NCI-H128 (cell line): ENCODE results near the gene ZFX.
"Not testable (repeated sequence)": the region's sequence is repeated elsewhere in the genome, so short reads cannot be mapped to it uniquely, and the experiment has no call there.

Experiments
- DNase-seq: peaks from one replicate; lab custom pipeline; 2025; ENCODE audit not compliant: unreplicated experiment; lab: John Stamatoyannopoulos, UW

The ZFX gene

DNA sequence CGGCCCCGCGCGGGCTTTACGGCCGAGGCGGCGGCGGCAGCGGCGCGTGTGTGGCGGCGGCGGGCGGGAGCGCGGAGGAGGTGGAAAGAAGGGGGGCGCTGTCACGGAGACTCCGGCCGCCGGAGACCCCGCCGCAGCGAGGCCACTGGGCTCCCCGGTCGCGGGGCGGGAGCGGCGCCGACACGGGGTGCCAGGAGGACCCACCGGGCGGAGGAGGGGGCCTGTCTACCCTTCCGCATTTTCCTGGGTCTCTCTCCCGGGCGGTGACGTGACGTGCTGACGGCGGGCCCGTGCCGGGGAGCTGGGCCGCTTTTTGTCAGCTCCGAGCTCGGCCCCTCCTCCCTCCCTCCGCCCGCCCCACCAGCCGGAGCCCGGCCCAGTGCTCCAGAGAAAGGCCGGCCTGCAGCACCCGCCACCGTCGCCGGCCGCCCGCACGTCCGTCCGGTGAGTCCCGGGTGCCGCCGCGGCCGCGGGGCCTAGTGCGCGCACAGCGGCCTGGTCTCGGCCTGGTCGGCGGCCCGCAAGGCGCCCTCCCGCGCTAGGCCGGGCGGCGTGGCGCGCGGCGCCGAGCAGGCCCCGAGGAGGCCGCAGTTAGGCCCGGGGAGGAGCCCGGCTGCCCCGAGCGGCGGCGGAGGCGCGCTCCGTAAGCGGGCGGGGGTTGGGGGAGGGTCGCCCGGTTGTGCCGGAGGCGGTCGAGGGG is at the start of gene ZFX:
Gene ZFX (plus strand): TSS at position 379 of the 700 bp plus-strand sequence. CDS start 23,014 bp downstream, outside the sequence.
- DNase-seq, result no peak

DNA sequence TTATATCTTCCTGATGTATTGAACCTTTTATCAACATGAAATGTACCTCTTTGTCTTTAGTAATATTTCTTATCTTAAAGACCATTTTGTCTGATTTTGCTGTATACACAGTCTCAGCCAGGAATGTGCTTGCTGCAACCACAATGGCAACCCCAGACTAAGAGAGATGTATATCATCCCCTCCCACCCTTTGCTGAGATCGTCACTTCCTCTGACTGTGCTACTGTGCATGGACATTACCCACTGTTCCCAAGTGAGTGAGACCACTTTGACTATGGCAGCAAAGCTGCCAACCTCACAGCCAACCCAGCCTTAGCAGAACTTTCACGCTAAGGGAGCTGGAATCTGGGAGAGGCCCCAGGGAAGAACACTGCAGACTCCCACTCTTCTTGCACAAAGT is 48.8 kb upstream of the ZFX start:
- no peak for DNase-seq

GRCh38 chrX:24110069-24110468 is 39.5 kb upstream of the ZFX start:
- DNase-seq, result no peak

GRCh38 chrX:24113181-24113580 is 36.3 kb upstream of the ZFX start:
- no peak for DNase-seq

- DNase-seq, result no peak
These were observed 32.3 kb upstream of the ZFX start for GRCh38 chrX:24117258-24117657.

GRCh38 chrX:24124244-24124799 is 25.2 kb upstream of the ZFX start:
- DNase-seq, result no peak

DNA sequence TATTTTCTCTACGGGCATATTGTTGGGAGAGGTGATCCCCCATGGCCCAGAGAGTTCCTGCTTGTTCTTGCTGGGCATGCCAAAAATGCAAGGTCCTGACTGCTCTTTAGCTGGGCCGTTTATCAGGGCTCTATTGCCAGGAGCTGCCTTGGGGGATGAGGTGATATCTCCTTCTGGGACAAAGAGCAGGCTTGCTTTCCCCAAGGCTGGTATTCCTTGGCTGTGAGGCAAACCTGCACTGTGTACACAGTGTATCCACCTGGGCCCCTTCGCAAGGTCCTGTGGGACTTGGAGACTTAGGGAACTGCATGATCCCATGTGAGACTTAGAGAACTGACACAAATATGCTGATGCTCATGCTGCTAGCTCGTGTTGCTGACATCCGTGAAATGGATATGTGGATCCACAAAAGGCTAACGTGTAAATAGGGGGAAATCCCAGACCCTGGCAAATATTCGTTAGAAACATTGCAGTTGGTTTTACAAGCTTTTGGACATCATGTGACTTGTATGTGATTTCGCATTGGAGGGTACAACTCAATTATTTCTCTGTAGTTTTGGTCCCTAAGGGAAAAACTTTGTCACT is 24.4 kb upstream of the ZFX start:
- no peak for DNase-seq

DNA sequence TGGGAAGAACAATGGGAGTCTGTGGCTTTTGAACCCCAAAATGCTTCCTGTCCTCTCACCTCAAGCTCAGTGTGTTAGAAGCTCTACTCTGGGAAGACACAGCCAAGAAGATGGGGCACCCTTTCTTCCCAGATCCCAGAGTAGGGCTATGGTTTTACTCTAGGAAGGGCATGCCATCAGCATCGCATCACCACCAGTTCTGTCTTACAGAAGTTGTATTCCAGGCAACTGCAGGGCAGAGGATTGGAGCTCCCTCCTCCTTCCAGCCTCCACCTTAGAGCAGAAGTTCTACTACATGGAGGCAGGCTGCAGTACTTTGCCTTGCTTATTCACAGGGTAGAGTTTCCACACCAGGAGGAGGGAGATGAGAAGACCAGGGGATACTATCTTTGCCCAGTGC is 18.1 kb upstream of the ZFX start:
- no peak for DNase-seq

GRCh38 chrX:24133312-24133711 is 16.2 kb upstream of the ZFX start:
- DNase-seq, result no peak

DNA sequence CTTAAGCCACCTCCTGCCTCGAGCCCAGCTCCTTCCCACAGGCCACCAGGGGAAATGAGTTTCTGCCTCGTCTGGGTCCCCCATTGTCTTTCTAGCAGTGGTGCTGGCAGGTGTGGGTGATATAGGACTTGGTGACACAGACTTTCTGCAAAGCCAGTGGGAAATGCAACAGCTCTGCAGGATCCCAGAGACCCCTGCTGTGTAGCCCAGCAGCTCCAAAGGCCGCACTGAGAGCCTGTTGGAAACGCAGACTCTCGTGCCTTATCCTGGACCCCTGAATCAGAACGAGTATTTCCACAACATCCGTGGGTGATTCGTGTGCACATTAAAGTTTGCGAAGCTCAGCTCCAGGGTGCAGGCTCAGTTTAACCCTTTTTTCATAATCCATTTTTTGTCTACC is 13.8 kb upstream of the ZFX start:
- not testable (repeated sequence) for DNase-seq

DNA sequence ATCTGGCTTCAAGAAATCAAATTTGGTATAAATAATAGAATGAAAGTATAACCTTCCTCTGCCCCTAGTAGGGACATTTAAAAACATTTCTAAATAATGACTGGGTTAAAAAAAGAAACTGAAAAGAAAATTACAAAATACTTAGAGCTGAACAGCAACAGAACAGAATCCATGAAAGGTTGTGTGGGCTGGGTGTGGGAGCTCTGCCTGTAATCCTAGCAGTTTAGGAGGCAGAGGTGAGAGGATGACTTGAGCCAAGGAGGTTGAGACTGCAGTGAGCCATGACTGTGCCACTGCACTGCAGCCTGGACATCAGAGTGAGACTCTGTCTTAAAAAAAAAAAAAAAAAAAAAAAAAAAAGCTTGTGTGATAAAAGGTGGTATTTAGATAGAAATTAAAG is 12.3 kb upstream of the ZFX start:
- no peak for DNase-seq

DNA sequence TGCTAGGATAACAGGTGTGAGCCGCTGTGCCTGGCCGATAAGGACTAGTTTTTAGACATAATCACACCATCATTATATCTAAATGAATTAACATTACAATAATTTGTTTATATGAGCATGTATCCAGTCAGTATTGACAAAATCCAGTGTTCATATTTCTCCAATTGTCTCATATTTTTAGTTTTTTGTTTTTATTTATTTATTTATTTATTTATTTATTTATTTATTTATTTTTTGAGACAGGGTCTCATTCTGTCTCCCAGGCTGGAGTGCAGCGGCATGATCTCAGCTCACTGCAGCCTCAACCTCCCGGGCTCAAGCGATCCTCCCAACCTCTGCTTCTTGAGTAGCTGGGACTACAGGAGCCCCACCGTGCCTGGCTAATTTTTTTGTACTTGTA is 5.5 kb upstream of the ZFX start:
- not testable (repeated sequence) for DNase-seq

- DNase-seq, result no peak
These were observed 5.0 kb upstream of the ZFX start for GRCh38 chrX:24144528-24144927.

DNA sequence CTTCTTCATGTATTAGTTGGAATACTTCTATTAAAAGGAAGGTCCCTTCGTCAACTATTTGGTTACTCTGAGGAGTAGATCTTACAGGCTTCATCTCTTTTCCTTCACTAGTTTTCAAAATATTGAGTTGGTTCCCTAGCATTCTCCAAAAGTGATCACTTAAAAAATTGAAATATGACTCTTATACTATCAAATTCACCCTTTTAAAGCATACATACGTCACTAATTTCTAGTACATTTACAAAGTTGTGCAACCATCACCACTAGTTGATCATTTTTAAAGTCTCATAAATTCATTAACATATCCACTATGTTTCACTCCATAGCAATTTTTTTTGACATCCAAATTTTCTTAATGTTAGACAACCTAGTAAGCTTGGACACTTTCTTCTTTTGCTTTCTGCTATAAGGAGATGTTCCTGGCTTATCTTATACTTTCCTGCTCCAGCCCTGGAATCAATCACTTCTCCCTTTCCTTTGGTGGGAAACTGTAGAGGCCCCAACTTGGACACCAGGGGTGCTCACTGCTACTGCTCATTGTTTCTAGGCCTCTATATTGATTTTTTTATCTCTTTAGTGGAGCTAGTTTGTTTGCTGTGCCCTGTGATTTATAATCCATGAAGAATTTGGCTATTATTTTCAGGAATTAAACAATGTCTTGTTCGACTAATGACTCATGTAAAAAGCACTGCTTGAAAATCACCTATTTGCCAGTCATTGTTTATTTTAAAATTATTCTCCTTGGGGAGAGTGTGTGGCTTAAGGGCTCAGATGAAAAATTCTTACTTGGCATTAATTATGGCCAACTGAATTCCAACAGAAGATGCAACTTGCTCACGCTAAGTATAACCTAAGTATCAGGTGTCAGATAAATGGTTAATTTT is 4.0 kb upstream of the ZFX start:
- no peak for DNase-seq

GRCh38 chrX:24146283-24146949 is 3.1 kb upstream of the ZFX start:
- no peak for DNase-seq

- no peak for DNase-seq
These were observed 2.4 kb upstream of the ZFX start for GRCh38 chrX:24147165-24147564.

- DNase-seq, result no peak
These were observed 1.4 kb upstream of the ZFX start for GRCh38 chrX:24148121-24148520.

GRCh38 chrX:24148535-24149350 is 786 bp upstream of the ZFX start:
- DNase-seq, result no peak

DNA sequence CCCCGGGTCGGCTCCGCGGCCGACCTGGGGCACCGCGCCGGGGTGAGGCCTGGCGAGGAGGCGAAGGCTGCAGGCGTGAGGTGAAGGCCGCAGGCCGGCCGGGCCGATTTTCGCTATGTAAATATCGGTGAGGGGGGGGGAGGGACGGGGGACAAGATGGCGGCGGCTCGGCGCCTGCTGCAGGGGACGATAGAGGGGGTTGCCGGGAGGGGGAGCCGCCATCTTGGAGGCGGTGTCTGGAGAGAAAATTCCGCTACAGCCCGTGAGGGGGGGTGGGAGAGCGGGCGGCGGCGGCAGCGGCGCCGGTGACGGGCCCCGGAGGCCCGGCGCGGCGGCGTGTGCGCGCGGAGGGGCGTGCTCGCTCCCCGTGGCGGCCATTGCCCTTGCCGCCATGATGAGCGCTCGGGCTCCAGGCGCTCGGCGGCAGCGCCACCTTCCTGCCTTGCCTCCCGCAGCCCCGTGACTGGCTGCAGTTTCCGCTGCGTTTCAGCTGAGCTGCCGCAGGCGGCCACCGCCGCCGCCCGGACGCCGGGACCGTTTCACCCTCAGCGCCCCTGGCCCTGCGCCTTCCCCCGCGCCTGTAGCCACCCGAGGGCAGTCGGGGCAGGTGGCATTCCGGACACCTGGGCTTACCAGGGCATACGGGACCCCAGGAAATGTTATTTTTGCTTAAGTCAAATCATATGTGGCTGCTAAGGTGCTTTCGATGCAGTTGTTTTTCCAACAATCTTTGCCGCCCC is 692 bp downstream of the ZFX start:
- peak; percentile 64 for DNase-seq

GRCh38 chrX:24150898-24151297 is 1.4 kb downstream of the ZFX start:
- no peak for DNase-seq
